Endothelial cell of umbilical vein (primary cell): ENCODE measurements around the gene HAND2. TPM values are rescaled to one million over a fixed set of nuclear protein-coding genes. Genes with fewer than 3 reads are reported as not detected.

Experiments
- BruUV-seq: library from RNA; stranded (reverse); fragments of 400-500 nt; replicated peaks from 2 replicates; lab custom pipeline; 2021; lab: Mats Ljungman, UMichigan
- CTCF ChIA-PET: fragments of 300-600, 350-600 bp; sonication (Branson Sonifier 250); formaldehyde crosslinking; loops from one replicate; lab custom pipeline; 2021; ENCODE audit warnings: antibody characterized with exemption, inconsistent platforms; lab: Charles Lee
- POLR2A ChIA-PET: fragments of 300-600, 350-600 bp; sonication (Branson Sonifier 250); formaldehyde crosslinking; loops from one replicate; lab custom pipeline; 2021; ENCODE audit warnings: antibody characterized with exemption, inconsistent platforms; lab: Charles Lee
- DNase-seq: peaks from one replicate; pipeline ENCODE4 v3.0.0-alpha.2; 2011; ENCODE audit warnings: low read depth, low spot score
- FAIRE-seq: peaks from 2 replicates; lab custom pipeline; 2011; peaks lifted over from hg19 to GRCh38; lab: Jason Lieb, UNC
- H2AFZ ChIP-seq: 2 replicates; pipeline ENCODE4 v1.6.0; 2012; ENCODE audit warnings: low read depth, low read length, control low read depth, inconsistent platforms
- H3K27ac ChIP-seq: 2 replicates; pipeline ENCODE4 v1.5.1; 2011; ENCODE audit warnings: low read depth, mild to moderate bottlenecking, control low read depth, low read length, moderate library complexity; ENCODE audit not compliant: insufficient read depth
- H3K27me3 ChIP-seq, 2 experiments: 2 replicates each; pipeline versions ENCODE4 v1.6.0 to v1.6.1; 2011; ENCODE audit warnings: low read length in 2 of 2, mixed read lengths in 1 of 2; ENCODE audit not compliant: control insufficient read depth in 2 of 2, insufficient read depth in 2 of 2
- H3K36me3 ChIP-seq, 2 experiments: 2 replicates in 1 of 2; 3 replicates in 1 of 2; pipeline ENCODE4 v1.5.1; 2011; ENCODE audit warnings: low read length in 2 of 2, mild to moderate bottlenecking in 1 of 2, moderate library complexity in 1 of 2; ENCODE audit not compliant: control insufficient read depth in 2 of 2, insufficient read depth in 2 of 2; ENCODE audit errors: extremely low read depth in 1 of 2
- H3K4me1 ChIP-seq: 3 replicates; pipeline ENCODE4 v1.5.1; 2011; ENCODE audit warnings: mild to moderate bottlenecking, low read length; ENCODE audit not compliant: control insufficient read depth, insufficient read depth; ENCODE audit errors: extremely low read depth
- H3K4me2 ChIP-seq: 2 replicates; pipeline ENCODE4 v1.6.1; 2011; ENCODE audit warnings: low read length, control low read depth, mixed read lengths; ENCODE audit not compliant: insufficient read depth
- H3K4me3 ChIP-seq, 3 experiments: fragments of 200-600 bp in 1 of 3; sonication (generic), shearing (Covaris generic) in 1 of 3; replicated peaks in 1 of 3; 2 replicates each; pipeline ENCODE4 v1.5.1; 2011 to 2016; ENCODE audit warnings: control low read depth in 3 of 3, low read length in 3 of 3, mild to moderate bottlenecking in 2 of 3, inconsistent platforms in 1 of 3, low read depth in 1 of 3, moderate library complexity in 1 of 3; ENCODE audit not compliant: insufficient read depth in 1 of 3
- H3K79me2 ChIP-seq: 2 replicates; pipeline ENCODE4 v1.6.0; 2012; ENCODE audit warnings: low read length, inconsistent platforms; ENCODE audit not compliant: control insufficient read depth, insufficient read depth
- H3K9ac ChIP-seq: replicated peaks from 2 replicates; pipeline ENCODE3; 2011; ENCODE audit warnings: low read length, control low read depth; ENCODE audit not compliant: insufficient read depth; ENCODE audit errors: extremely low read depth
- H3K9me1 ChIP-seq: replicated peaks from 3 replicates; pipeline ENCODE4 v1.6.0; 2011; ENCODE audit warnings: mild to moderate bottlenecking, low read length; ENCODE audit not compliant: control insufficient read depth, insufficient read depth; ENCODE audit errors: extremely low read depth
- H3K9me3 ChIP-seq: replicated peaks from 2 replicates; pipeline ENCODE4 v1.5.1; 2012; ENCODE audit warnings: low read length, inconsistent platforms; ENCODE audit not compliant: control insufficient read depth, insufficient read depth
- H4K20me1 ChIP-seq: replicated peaks from 2 replicates; pipeline ENCODE3; 2011; ENCODE audit warnings: mild to moderate bottlenecking, low read length; ENCODE audit not compliant: control insufficient read depth, insufficient read depth; ENCODE audit errors: extremely low read depth
- EZH2 ChIP-seq: IDR thresholded peaks from 2 replicates; pipeline ENCODE4 v1.6.1; 2012; ENCODE audit warnings: borderline replicate concordance, low read depth, mild to moderate bottlenecking, moderate library complexity, low read length, inconsistent platforms; ENCODE audit not compliant: severe bottlenecking
- FOS ChIP-seq: IDR thresholded peaks from 2 replicates; pipeline ENCODE4 v1.6.1; 2011; ENCODE audit warnings: mild to moderate bottlenecking, low read length, moderate library complexity, borderline replicate concordance; ENCODE audit not compliant: insufficient read depth
- GATA2 ChIP-seq: IDR thresholded peaks from 2 replicates; pipeline ENCODE4 v1.7.0; 2011; ENCODE audit warnings: low read depth, mild to moderate bottlenecking, moderate library complexity, mixed read lengths, low read length; ENCODE audit not compliant: insufficient read length, insufficient read depth
- JUN ChIP-seq: IDR thresholded peaks from 2 replicates; pipeline ENCODE4 v1.6.1; 2011; ENCODE audit warnings: borderline replicate concordance, low read depth; ENCODE audit not compliant: insufficient read length, insufficient read depth
- MYC ChIP-seq: IDR thresholded peaks from one replicate; pipeline ENCODE4 v1.6.1; 2011; ENCODE audit warnings: mild to moderate bottlenecking, low read depth, low read length
- POLR2A ChIP-seq: IDR thresholded peaks from 2 replicates; pipeline ENCODE4 v1.6.1; 2012; ENCODE audit warnings: low read depth, mild to moderate bottlenecking, control low read depth, low read length
- POLR2AphosphoS5 ChIP-seq: IDR thresholded peaks from 2 replicates; pipeline ENCODE4 v1.6.1; 2012; ENCODE audit warnings: low read depth, mild to moderate bottlenecking, control low read depth, low read length, moderate library complexity; ENCODE audit not compliant: insufficient read depth
- dilution Hi-C: fragments of 300-500 bp; cut with MboI; formaldehyde crosslinking; loops from one replicate; pipeline ENCODE4 v1.15.0; 2019; ENCODE audit warnings: low sequenced_read_pairs; ENCODE audit not compliant: extremely low pct_ligation_motif_present
- intact Hi-C: fragments of 100-400 bp; cut with micrococcal nuclease; formaldehyde crosslinking; loops from one replicate; pipeline ENCODE4 v1.10.0; 2022
- polyA plus RNA-seq, 4 experiments: library from polyadenylated mRNA; depleted of rRNA in 3 of 4; stranded (reverse) in 3 of 4; unstranded in 1 of 4; fragments of >200 nt; gene quantifications; 2 replicates each; pipeline versions ENCODE4 v1.2.1 to v1.2.3, GENCODE V29; 2011 to 2012; ENCODE audit warnings: missing spikeins in 1 of 4
- total RNA-seq: library from RNA; stranded (reverse); gene quantifications from 2 replicates; pipeline ENCODE4 v1.2.3, GENCODE V29; 2021
- TF ChIP-seq, protein P1 (sequence below): IDR thresholded peaks from 2 replicates; pipeline ENCODE4 v1.6.1; 2011; ENCODE audit not compliant: insufficient read depth, insufficient read length
- TF ChIP-seq, protein P2 (sequence below), 2 donors: IDR thresholded peaks; 1 replicate in 1 of 2; 2 replicates in 1 of 2; pipeline ENCODE4 v1.5.1; 2011; ENCODE audit warnings: low read length in 2 of 2, mild to moderate bottlenecking in 2 of 2, moderate library complexity in 2 of 2, control low read depth in 1 of 2, inconsistent platforms in 1 of 2, low read depth in 1 of 2; ENCODE audit not compliant: insufficient read depth in 1 of 2; ENCODE audit errors: extremely low read depth in 1 of 2

The HAND2 gene
- total and polyA plus RNA-seq, 2 donors (not counting 3 experiments of a cell fraction or from before 2014, with no cell fraction given) = not detected

DNA sequence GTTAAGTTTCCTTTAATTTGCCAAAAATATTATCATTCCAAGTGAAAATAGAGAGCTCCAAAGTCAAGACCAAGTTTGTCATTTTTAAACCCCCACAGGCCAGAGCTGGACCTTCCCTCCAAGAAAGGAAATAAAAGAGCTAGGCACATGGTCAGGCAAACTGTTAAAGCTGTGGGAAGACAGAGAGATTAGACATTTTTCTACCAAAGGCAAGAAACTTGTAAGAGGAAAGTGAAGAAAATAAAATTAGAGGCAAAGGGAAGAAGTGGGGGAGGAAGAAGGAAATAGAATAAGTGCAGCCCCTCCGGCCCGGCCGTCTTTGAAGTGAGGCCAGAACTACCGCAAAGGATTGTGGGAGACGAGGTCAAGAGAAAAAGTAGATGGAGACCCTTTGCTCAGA is 47.9 kb upstream of the HAND2 start:
- H3K27me3 ChIP-seq = no peaks in the 10 kb centered on the region
- no peak overlapping the region for H3K4me2 ChIP-seq
- no peaks in the 10 kb centered on the region for H3K4me1 ChIP-seq
- no peaks in the 10 kb centered on the region for H3K79me2 ChIP-seq
- intact Hi-C loops = no loop called here
- no peak overlapping the region for H2AFZ ChIP-seq
- no peak for FAIRE-seq
- dilution Hi-C loops = no loop called here
- DNase-seq = no peak
- H3K27ac ChIP-seq = no peak overlapping the region
- H3K9me1 ChIP-seq = no peaks in the 10 kb centered on the region
- BruUV-seq = no TSS peak
- TF ChIP-seq POLR2A (no peak), EZH2 (no peak), POLR2AphosphoS5 (no peak), MYC (no peak), FOS (no peak), JUN (no peak), GATA2 (no peak)
- TF ChIP-seq, protein P1, sequence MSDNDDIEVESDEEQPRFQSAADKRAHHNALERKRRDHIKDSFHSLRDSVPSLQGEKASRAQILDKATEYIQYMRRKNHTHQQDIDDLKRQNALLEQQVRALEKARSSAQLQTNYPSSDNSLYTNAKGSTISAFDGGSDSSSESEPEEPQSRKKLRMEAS = no peak
- TF ChIP-seq, protein P2, sequence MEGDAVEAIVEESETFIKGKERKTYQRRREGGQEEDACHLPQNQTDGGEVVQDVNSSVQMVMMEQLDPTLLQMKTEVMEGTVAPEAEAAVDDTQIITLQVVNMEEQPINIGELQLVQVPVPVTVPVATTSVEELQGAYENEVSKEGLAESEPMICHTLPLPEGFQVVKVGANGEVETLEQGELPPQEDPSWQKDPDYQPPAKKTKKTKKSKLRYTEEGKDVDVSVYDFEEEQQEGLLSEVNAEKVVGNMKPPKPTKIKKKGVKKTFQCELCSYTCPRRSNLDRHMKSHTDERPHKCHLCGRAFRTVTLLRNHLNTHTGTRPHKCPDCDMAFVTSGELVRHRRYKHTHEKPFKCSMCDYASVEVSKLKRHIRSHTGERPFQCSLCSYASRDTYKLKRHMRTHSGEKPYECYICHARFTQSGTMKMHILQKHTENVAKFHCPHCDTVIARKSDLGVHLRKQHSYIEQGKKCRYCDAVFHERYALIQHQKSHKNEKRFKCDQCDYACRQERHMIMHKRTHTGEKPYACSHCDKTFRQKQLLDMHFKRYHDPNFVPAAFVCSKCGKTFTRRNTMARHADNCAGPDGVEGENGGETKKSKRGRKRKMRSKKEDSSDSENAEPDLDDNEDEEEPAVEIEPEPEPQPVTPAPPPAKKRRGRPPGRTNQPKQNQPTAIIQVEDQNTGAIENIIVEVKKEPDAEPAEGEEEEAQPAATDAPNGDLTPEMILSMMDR (IDR thresholded peaks at IDR 0.05; ENCODE audit: extremely low read depth in 1 of 2, insufficient read depth in 1 of 2, low read depth in 1 of 2, low read length in 2 of 2) = no peak
- no peaks in the 10 kb centered on the region for H3K9me3 ChIP-seq
- H3K36me3 ChIP-seq = no peaks in the 10 kb centered on the region
- H4K20me1 ChIP-seq = no peaks in the 10 kb centered on the region
- CTCF ChIA-PET = no interaction called here
- POLR2A ChIA-PET = no interaction called here
- H3K9ac ChIP-seq = no peak overlapping the region
- no peak overlapping the region for H3K4me3 ChIP-seq
